SK-N-SH (cell line): Measurements from ENCODE around the gene ACAP3. TPM values are rescaled to one million over a fixed set of nuclear protein-coding genes. Genes with fewer than 3 reads are reported as not detected.
A peak's percentile ranks its signal among the peaks of the same experiment; 100 is the strongest.

Experiments used
- CTCF ChIA-PET: fragments of 300-600, 350-600 bp; formaldehyde crosslinking; extraction: SDS; loops from one replicate; lab custom pipeline; 2021; lab: Yijun Ruan, JAX
- POLR2A ChIA-PET: fragments of 350-600 bp; sonication (Branson Sonifier 250); formaldehyde crosslinking; extraction: SDS; loops from one replicate; lab custom pipeline; 2020; ENCODE audit warnings: antibody characterized with exemption, inconsistent platforms; lab: Yijun Ruan, JAX
- DNase-seq: peaks from one replicate; pipeline ENCODE4 v3.0.0; 2012
- H2AFZ ChIP-seq: fragments of 200-600 bp; sonication (generic); 2 replicates; pipeline ENCODE4 v1.8.1; 2016; ENCODE audit warnings: antibody characterized with exemption, mild to moderate bottlenecking, low read depth
- H3F3A ChIP-seq: fragments of 200-600 bp; sonication (generic); replicated peaks from 2 replicates; pipeline ENCODE3; 2016; ENCODE audit warnings: antibody characterized with exemption, mild to moderate bottlenecking; ENCODE audit not compliant: insufficient read depth
- H3K27ac ChIP-seq, 2 experiments: fragments of 200-500 bp in 1 of 2; fragments of 200-600 bp in 1 of 2; sonication (Bioruptor generic) in 1 of 2; sonication (generic), shearing (Covaris generic) in 1 of 2; 2 replicates each; pipeline versions ENCODE4 v1.5.1 to v1.6.1; 2014 to 2016; ENCODE audit warnings: low read depth in 2 of 2, inconsistent platforms in 1 of 2, low read length in 1 of 2, mild to moderate bottlenecking in 1 of 2, mixed read lengths in 1 of 2
- H3K27me3 ChIP-seq: fragments of 200-600 bp; sonication (generic), shearing (Covaris generic); 2 replicates; pipeline ENCODE4 v1.6.1; 2016; ENCODE audit warnings: mixed run types; ENCODE audit not compliant: insufficient read depth
- H3K36me3 ChIP-seq, 2 experiments: fragments of 200-500 bp in 1 of 2; fragments of 200-600 bp in 1 of 2; sonication (Bioruptor generic) in 1 of 2; sonication (generic) in 1 of 2; replicated peaks in 1 of 2; 2 replicates each; pipeline versions ENCODE3 to v1.5.1; 2014 to 2016; ENCODE audit warnings: low read length in 1 of 2, mild to moderate bottlenecking in 1 of 2; ENCODE audit not compliant: insufficient read depth in 2 of 2, control insufficient read depth in 1 of 2
- H3K4me1 ChIP-seq, 2 experiments: fragments of 200-500 bp in 1 of 2; fragments of 200-600 bp in 1 of 2; sonication (Bioruptor generic) in 1 of 2; sonication (generic), shearing (Covaris generic) in 1 of 2; 2 replicates each; pipeline versions ENCODE4 v1.5.1 to v1.6.1; 2014 to 2016; ENCODE audit warnings: low read depth in 1 of 2, low read length in 1 of 2, mixed run types in 1 of 2; ENCODE audit not compliant: insufficient read depth in 2 of 2, control insufficient read depth in 1 of 2
- H3K4me2 ChIP-seq: fragments of 200-600 bp; sonication (generic), shearing (Covaris generic); 2 replicates; pipeline ENCODE4 v1.6.1; 2017; ENCODE audit warnings: mixed run types
- H3K4me3 ChIP-seq, 2 experiments: fragments of 200-500 bp in 1 of 2; fragments of 200-600 bp in 1 of 2; sonication (Bioruptor generic) in 1 of 2; sonication (generic), shearing (Covaris generic) in 1 of 2; 2 replicates each; pipeline versions ENCODE4 v1.5.1 to v1.8.1; 2014 to 2016; ENCODE audit warnings: low read depth in 2 of 2, inconsistent platforms in 1 of 2, low read length in 1 of 2, mild to moderate bottlenecking in 1 of 2, mixed read lengths in 1 of 2, moderate library complexity in 1 of 2
- H3K79me2 ChIP-seq: fragments of 200-600 bp; sonication (generic); 2 replicates; pipeline ENCODE4 v1.8.1; 2017; ENCODE audit warnings: mild to moderate bottlenecking; ENCODE audit not compliant: insufficient read depth
- H3K9ac ChIP-seq: fragments of 200-600 bp; sonication (generic); 2 replicates; pipeline ENCODE4 v1.6.1; 2017; ENCODE audit warnings: mixed run types
- H3K9me2 ChIP-seq: fragments of 200-600 bp; sonication (generic); 2 replicates; pipeline ENCODE4 v1.6.1; 2017; ENCODE audit warnings: mixed run types
- H3K9me3 ChIP-seq: fragments of 200-600 bp; sonication (generic); 2 replicates; pipeline ENCODE4 v1.6.1; 2017; ENCODE audit warnings: mixed run types, mild to moderate bottlenecking, moderate library complexity
- H4K20me1 ChIP-seq: fragments of 200-600 bp; sonication (generic); 2 replicates; pipeline ENCODE4 v1.6.1; 2017; ENCODE audit warnings: mild to moderate bottlenecking, mixed run types; ENCODE audit not compliant: insufficient read depth
- CHD2 ChIP-seq: fragments of 150-350 bp; IDR thresholded peaks from 2 replicates; pipeline ENCODE4 v1.6.1; 2018; ENCODE audit warnings: low read length; ENCODE audit not compliant: partially characterized antibody
- FOSL2 ChIP-seq: IDR thresholded peaks from 2 replicates; pipeline ENCODE4 v1.4.0; 2012; ENCODE audit warnings: low read depth, mild to moderate bottlenecking, moderate library complexity, borderline replicate concordance
- FOXJ3 ChIP-seq: sonication (generic); formaldehyde crosslinking; IDR thresholded peaks from 2 replicates; pipeline ENCODE4 v1.5.1; 2020; ENCODE audit warnings: mild to moderate bottlenecking, missing genetic modification reagents
- GABPA ChIP-seq: IDR thresholded peaks from 2 replicates; pipeline ENCODE4 v1.4.0; 2012; ENCODE audit warnings: low read depth, mild to moderate bottlenecking
- JUND ChIP-seq: IDR thresholded peaks from 2 replicates; pipeline ENCODE4 v1.4.0; 2012
- MEF2A ChIP-seq: IDR thresholded peaks from 2 replicates; pipeline ENCODE4 v1.4.0; 2012; ENCODE audit warnings: low read depth, borderline replicate concordance
- MXI1 ChIP-seq: IDR thresholded peaks from 2 replicates; pipeline ENCODE4 v1.6.1; 2012; ENCODE audit warnings: mild to moderate bottlenecking, low read depth, low read length, improper control_type of control experiment
- NFIC ChIP-seq: IDR thresholded peaks from 2 replicates; pipeline ENCODE4 v1.4.0; 2012; ENCODE audit warnings: borderline replicate concordance
- POLR2AphosphoS5 ChIP-seq: IDR thresholded peaks from 2 replicates; pipeline ENCODE4 v1.6.1; 2012; ENCODE audit warnings: low read depth, low read length
- RCOR1 ChIP-seq: fragments of 150-350 bp; IDR thresholded peaks from 2 replicates; pipeline ENCODE4 v1.6.1; 2017; ENCODE audit warnings: antibody characterized with exemption, low read length
- SIN3A ChIP-seq: IDR thresholded peaks from 2 replicates; pipeline ENCODE4 v1.6.1; 2012; ENCODE audit warnings: low read depth, mild to moderate bottlenecking, low read length, moderate library complexity, borderline replicate concordance
- TAF1 ChIP-seq: IDR thresholded peaks from 2 replicates; pipeline ENCODE4 v1.6.1; 2012; ENCODE audit warnings: low read depth, mild to moderate bottlenecking, low read length, moderate library complexity, borderline replicate concordance
- TCF12 ChIP-seq: IDR thresholded peaks from 2 replicates; pipeline ENCODE4 v1.4.0; 2012
- YY1 ChIP-seq: IDR thresholded peaks from 2 replicates; pipeline ENCODE4 v1.4.0; 2012; ENCODE audit warnings: low read depth, mild to moderate bottlenecking
- WGBS: methylation state at CpG from one replicate; pipeline ENCODE4 v1.1.6; 2017; ENCODE audit warnings: low lambda C conversion rate; 5-methylcytosine and 5-hydroxymethylcytosine counted together
- polyA plus RNA-seq, 3 experiments: library from polyadenylated mRNA; depleted of rRNA; stranded (reverse); fragments of >200 nt; gene quantifications; 2 replicates each; pipeline ENCODE4 v1.2.3, GENCODE V29; 2012
- TF ChIP-seq, protein P1 (sequence below): IDR thresholded peaks from 2 replicates; pipeline ENCODE4 v1.4.0; 2012; ENCODE audit warnings: low read depth, borderline replicate concordance
- TF ChIP-seq, protein P2 (sequence below): IDR thresholded peaks from 2 replicates; pipeline ENCODE4; 2012
- TF ChIP-seq, protein P3 (sequence below): fragments of 150-350 bp; IDR thresholded peaks from 2 replicates; pipeline ENCODE4 v1.6.1; 2016; ENCODE audit warnings: mild to moderate bottlenecking, low read depth, low read length

ACAP3 gene
- polyA plus RNA-seq, 1 of the 3 experiments (the other 2 are of a cell fraction): 51.7 TPM

DNA sequence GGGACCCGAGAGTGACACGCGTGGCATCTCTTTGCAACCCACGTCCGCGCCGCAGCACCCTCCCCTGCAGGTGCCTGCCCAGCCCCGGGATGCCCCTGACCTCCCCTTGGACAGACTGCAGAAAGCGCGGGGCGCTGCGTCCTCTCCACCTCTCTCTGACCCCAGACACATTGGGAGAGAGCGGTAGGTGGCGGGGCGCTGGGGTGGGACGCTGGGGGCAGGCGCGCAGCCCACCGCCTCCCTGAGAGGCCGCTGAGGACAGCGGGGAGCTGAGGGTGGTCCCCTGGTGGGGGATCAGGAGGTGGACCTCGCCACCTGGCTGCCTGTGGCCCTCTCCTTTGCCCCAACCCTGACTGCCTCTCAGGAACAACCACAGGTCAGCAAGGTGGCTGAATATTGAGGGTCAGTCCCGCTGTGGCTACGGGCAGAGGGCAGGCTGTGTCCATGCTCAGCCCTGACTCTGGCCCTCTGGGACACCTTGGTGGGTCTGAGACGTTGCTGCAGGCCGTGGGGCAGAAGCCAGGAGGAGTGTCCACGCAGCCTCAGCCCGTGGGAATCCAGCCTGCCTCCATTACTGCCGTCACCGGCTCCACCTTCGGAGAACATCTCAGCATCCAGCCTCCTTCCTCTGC, 33.3 kb downstream of the ACAP3 start:
- Histone ChIP-seq H3F3A (no peaks in the 10 kb centered on the region), H3K9me3 (no peaks in the 10 kb centered on the region), H3K9me2 (no peaks in the 10 kb centered on the region), H3K4me1 (peaks cover 0 to 28% of the 10 kb centered on the region in 2 experiments; a peak in 1 of 4 replicates), H3K79me2 (peaks cover 40% of the 10 kb centered on the region), H3K36me3 (peaks cover 0 to 4% of the 10 kb centered on the region in 2 experiments), H3K27me3 (no peaks in the 10 kb centered on the region), H3K4me2 (peak overlapping the region; percentile 85), H3K27ac (peak overlapping the region in 1 of 2 experiments; percentile 68; a peak in 1 of 4 replicates), H3K9ac (peak overlapping the region; percentile 65), H3K4me3 (peak overlapping the region; percentile 65 to 84), H4K20me1 (peaks cover 36% of the 10 kb centered on the region), H2AFZ (peak overlapping the region; percentile 72; the same call in 1 of the 2 replicates)
- DNase-seq: no peak
- POLR2A ChIA-PET: interaction anchor here (1.0 to 1.4 kb wide), 4 partner anchors 11 to 43 kb away, joined by 3 to 4 read pairs (median 3); no protein-coding TSS in a partner anchor
- CTCF ChIA-PET: interaction anchor here (0.6 to 1.8 kb wide), 6 partner anchors 17 to 153 kb away, joined by 3 to 10 read pairs (median 4); no protein-coding TSS in a partner anchor
- 100% methylated on average over 1 of the region's 31 CpGs for WGBS
- TF ChIP-seq TCF12 (no peak), TAF1 (no peak), GABPA (no peak), SIN3A (no peak), MXI1 (no peak), FOSL2 (no peak), NFIC (no peak), CHD2 (no peak), RCOR1 (no peak), MEF2A (no peak), POLR2AphosphoS5 (no peak), JUND (no peak), FOXJ3 (CRISPR knock-in tag) (no peak), YY1 (no peak)
- TF ChIP-seq, protein P1, sequence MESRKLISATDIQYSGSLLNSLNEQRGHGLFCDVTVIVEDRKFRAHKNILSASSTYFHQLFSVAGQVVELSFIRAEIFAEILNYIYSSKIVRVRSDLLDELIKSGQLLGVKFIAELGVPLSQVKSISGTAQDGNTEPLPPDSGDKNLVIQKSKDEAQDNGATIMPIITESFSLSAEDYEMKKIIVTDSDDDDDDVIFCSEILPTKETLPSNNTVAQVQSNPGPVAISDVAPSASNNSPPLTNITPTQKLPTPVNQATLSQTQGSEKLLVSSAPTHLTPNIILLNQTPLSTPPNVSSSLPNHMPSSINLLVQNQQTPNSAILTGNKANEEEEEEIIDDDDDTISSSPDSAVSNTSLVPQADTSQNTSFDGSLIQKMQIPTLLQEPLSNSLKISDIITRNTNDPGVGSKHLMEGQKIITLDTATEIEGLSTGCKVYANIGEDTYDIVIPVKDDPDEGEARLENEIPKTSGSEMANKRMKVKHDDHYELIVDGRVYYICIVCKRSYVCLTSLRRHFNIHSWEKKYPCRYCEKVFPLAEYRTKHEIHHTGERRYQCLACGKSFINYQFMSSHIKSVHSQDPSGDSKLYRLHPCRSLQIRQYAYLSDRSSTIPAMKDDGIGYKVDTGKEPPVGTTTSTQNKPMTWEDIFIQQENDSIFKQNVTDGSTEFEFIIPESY: no peak
- TF ChIP-seq, protein P2, sequence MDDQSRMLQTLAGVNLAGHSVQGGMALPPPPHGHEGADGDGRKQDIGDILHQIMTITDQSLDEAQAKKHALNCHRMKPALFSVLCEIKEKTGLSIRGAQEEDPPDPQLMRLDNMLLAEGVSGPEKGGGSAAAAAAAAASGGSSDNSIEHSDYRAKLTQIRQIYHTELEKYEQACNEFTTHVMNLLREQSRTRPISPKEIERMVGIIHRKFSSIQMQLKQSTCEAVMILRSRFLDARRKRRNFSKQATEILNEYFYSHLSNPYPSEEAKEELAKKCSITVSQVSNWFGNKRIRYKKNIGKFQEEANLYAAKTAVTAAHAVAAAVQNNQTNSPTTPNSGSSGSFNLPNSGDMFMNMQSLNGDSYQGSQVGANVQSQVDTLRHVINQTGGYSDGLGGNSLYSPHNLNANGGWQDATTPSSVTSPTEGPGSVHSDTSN: no peak
- TF ChIP-seq, protein P3, sequence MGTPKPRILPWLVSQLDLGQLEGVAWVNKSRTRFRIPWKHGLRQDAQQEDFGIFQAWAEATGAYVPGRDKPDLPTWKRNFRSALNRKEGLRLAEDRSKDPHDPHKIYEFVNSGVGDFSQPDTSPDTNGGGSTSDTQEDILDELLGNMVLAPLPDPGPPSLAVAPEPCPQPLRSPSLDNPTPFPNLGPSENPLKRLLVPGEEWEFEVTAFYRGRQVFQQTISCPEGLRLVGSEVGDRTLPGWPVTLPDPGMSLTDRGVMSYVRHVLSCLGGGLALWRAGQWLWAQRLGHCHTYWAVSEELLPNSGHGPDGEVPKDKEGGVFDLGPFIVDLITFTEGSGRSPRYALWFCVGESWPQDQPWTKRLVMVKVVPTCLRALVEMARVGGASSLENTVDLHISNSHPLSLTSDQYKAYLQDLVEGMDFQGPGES: no peak
